GM21515 (cell line): ENCODE data around the gene KCNG2.

Experiments
- ATAC-seq: cut with Tn5 transposase; IDR thresholded peaks from one replicate; pipeline ENCODE4 v1.9.1; 2021; ENCODE audit not compliant: unreplicated experiment

KCNG2 gene

GRCh38 chr18:79919089-79919488 is 121.4 kb downstream of the KCNG2 start:
- ATAC-seq: no peak

GRCh38 chr18:79921984-79922965 is 124.5 kb downstream of the KCNG2 start:
- ATAC-seq: no peak

- no peak for ATAC-seq
Observed at GRCh38 chr18:79922971-79923411, 125.3 kb downstream of the KCNG2 start.

- no peak for ATAC-seq
Observed at GRCh38 chr18:79923896-79924585, 126.3 kb downstream of the KCNG2 start.

- no peak for ATAC-seq
Observed at GRCh38 chr18:79924814-79925731, 127.3 kb downstream of the KCNG2 start.

GRCh38 chr18:79926306-79926705 is 128.6 kb downstream of the KCNG2 start:
- ATAC-seq: no peak

GRCh38 chr18:79926715-79927606 is 129.2 kb downstream of the KCNG2 start:
- no peak for ATAC-seq

- ATAC-seq: no peak
Observed at GRCh38 chr18:79927607-79928562, 130.1 kb downstream of the KCNG2 start.

GRCh38 chr18:79928563-79928960 is 130.8 kb downstream of the KCNG2 start:
- ATAC-seq: no peak

GRCh38 chr18:79930020-79930642 is 132.4 kb downstream of the KCNG2 start:
- no peak for ATAC-seq

- no peak for ATAC-seq
Observed at GRCh38 chr18:79931475-79931874, 133.7 kb downstream of the KCNG2 start.

- no peak for ATAC-seq
Observed at GRCh38 chr18:79932907-79933306, 135.2 kb downstream of the KCNG2 start.

GRCh38 chr18:79933765-79934164 is 136.0 kb downstream of the KCNG2 start:
- no peak for ATAC-seq

- no peak for ATAC-seq
Observed at GRCh38 chr18:79934311-79935097, 136.8 kb downstream of the KCNG2 start.

GRCh38 chr18:79935098-79935480 is 137.4 kb downstream of the KCNG2 start:
- ATAC-seq: no peak

GRCh38 chr18:79935499-79935898 is 137.8 kb downstream of the KCNG2 start:
- no peak for ATAC-seq

GRCh38 chr18:79935925-79936324 is 138.2 kb downstream of the KCNG2 start:
- ATAC-seq: no peak

GRCh38 chr18:79936641-79937040 is 138.9 kb downstream of the KCNG2 start:
- no peak for ATAC-seq
